PC-9 (cell line): ENCODE results near the gene REG4. TPM values are rescaled to one million over a fixed set of nuclear protein-coding genes. Genes with fewer than 3 reads are reported as not detected.

Experiments used
- BruUV-seq: library from RNA; stranded (reverse); fragments of 400-500 nt; replicated peaks from 2 replicates; lab custom pipeline; 2021; lab: Mats Ljungman, UMichigan
- CTCF ChIA-PET: fragments of 300-600 bp; sonication (Branson Sonifier 250); formaldehyde crosslinking; loops from one replicate; lab custom pipeline; 2022; ENCODE audit warnings: antibody characterized with exemption; lab: Charles Lee
- POLR2A ChIA-PET: fragments of 300-600 bp; sonication (Branson Sonifier 250); formaldehyde crosslinking; loops from one replicate; lab custom pipeline; 2022; ENCODE audit warnings: antibody characterized with exemption; ENCODE audit not compliant: unreplicated experiment; lab: Charles Lee
- DNase-seq, 2 experiments: peaks; one replicate each; pipeline versions ENCODE4 v3.0.0 to v3.0.0-alpha.2; 2015 to 2022; ENCODE audit warnings: mixed read lengths in 1 of 2
- H2AFZ ChIP-seq: fragments of 200-600 bp; sonication (generic); 2 replicates; pipeline ENCODE4 v1.8.1; 2017; ENCODE audit warnings: antibody characterized with exemption
- H3F3A ChIP-seq: fragments of 200-600 bp; sonication (generic); 2 replicates; pipeline ENCODE4 v1.8.1; 2017; ENCODE audit warnings: antibody characterized with exemption, mild to moderate bottlenecking, low read depth; ENCODE audit not compliant: insufficient read depth
- H3K27ac ChIP-seq: fragments of 200-600 bp; sonication (generic); 2 replicates; pipeline ENCODE4 v1.6.1; 2016; ENCODE audit warnings: mixed run types
- H3K27me3 ChIP-seq: fragments of 200-600 bp; sonication (generic); 2 replicates; pipeline ENCODE4 v1.6.1; 2016; ENCODE audit warnings: low read depth, mixed run types; ENCODE audit not compliant: insufficient read depth
- H3K36me3 ChIP-seq: fragments of 200-600 bp; sonication (generic); 2 replicates; pipeline ENCODE4 v1.6.1; 2016; ENCODE audit warnings: low read depth, mixed run types
- H3K4me1 ChIP-seq: fragments of 200-600 bp; sonication (generic); replicated peaks from 2 replicates; pipeline ENCODE4 v1.6.1; 2016; ENCODE audit warnings: mixed run types; ENCODE audit not compliant: insufficient read depth
- H3K4me2 ChIP-seq: fragments of 200-600 bp; sonication (generic); 2 replicates; pipeline ENCODE4 v1.6.1; 2017; ENCODE audit warnings: mixed run types
- H3K4me3 ChIP-seq: fragments of 200-600 bp; sonication (generic); 2 replicates; pipeline ENCODE4 v1.6.1; 2016; ENCODE audit warnings: mixed run types
- H3K79me2 ChIP-seq: fragments of 200-600 bp; sonication (generic); 2 replicates; pipeline ENCODE4 v1.6.1; 2017; ENCODE audit warnings: low read depth, mixed run types
- H3K9me2 ChIP-seq: fragments of 200-600 bp; sonication (generic); 2 replicates; pipeline ENCODE4 v1.8.1; 2017; ENCODE audit warnings: mild to moderate bottlenecking; ENCODE audit not compliant: insufficient read depth
- H3K9me3 ChIP-seq: fragments of 200-600 bp; sonication (generic); 2 replicates; pipeline ENCODE4 v1.8.1; 2016; ENCODE audit warnings: low read depth; ENCODE audit not compliant: insufficient read depth
- H4K20me1 ChIP-seq: fragments of 200-600 bp; sonication (generic); 2 replicates; pipeline ENCODE4 v1.8.1; 2017; ENCODE audit not compliant: insufficient read depth
- CTCF ChIP-seq: fragments of 200-600 bp; sonication (generic); conservative IDR thresholded peaks from 2 replicates; pipeline ENCODE4 v1.6.1; 2017; ENCODE audit warnings: mixed run types, antibody characterized with exemption, mild to moderate bottlenecking, moderate library complexity
- EZH2 ChIP-seq: fragments of 200-600 bp; sonication (generic); IDR thresholded peaks from 2 replicates; pipeline ENCODE4 v1.8.0; 2017; ENCODE audit warnings: antibody characterized with exemption, low read depth
- intact Hi-C: fragments of 100-400 bp; cut with micrococcal nuclease; formaldehyde crosslinking; loops from one replicate; pipeline ENCODE4 v1.10.0; 2022; ENCODE audit not compliant: unreplicated experiment
- total RNA-seq: library from RNA; stranded (reverse); gene quantifications from 2 replicates; pipeline ENCODE4 v1.2.3, GENCODE V29; 2021

REG4 gene
- total RNA-seq, 1 experiment from 2014 or later, result not detected

- no peaks in the 10 kb centered on the region for H3F3A ChIP-seq
- H3K79me2 ChIP-seq, result no peaks in the 10 kb centered on the region
- H3K27ac ChIP-seq, result no peak overlapping the region
- H3K36me3 ChIP-seq, result no peaks in the 10 kb centered on the region
- H3K4me2 ChIP-seq, result no peak overlapping the region
- no peaks in the 10 kb centered on the region for H4K20me1 ChIP-seq
- H3K27me3 ChIP-seq, result no peaks in the 10 kb centered on the region
- BruUV-seq, result no TSS peak
- H2AFZ ChIP-seq, result no peak overlapping the region
- ChIA-PET CTCF (no interaction called here), POLR2A (no interaction called here)
- no peak overlapping the region for H3K4me3 ChIP-seq
- TF ChIP-seq EZH2 (no peak), CTCF (no peak)
- no peaks in the 10 kb centered on the region for H3K4me1 ChIP-seq
- no peak for DNase-seq
- intact Hi-C loops, result no loop called here
- H3K9me2 ChIP-seq, result no peaks in the 10 kb centered on the region
- H3K9me3 ChIP-seq, result no peaks in the 10 kb centered on the region
Measured at GRCh38 chr1:119797606-119798005, 13.7 kb downstream of the REG4 start.

- ChIA-PET CTCF (no interaction called here), POLR2A (interaction anchor here (0.7 kb wide), 1 partner anchor 379 kb away, joined by 5 read pairs; no protein-coding TSS in a partner anchor)
- Histone ChIP-seq H2AFZ (no peak overlapping the region), H4K20me1 (no peaks in the 10 kb centered on the region), H3K79me2 (no peaks in the 10 kb centered on the region), H3K9me3 (no peaks in the 10 kb centered on the region), H3K36me3 (no peaks in the 10 kb centered on the region), H3K9me2 (no peaks in the 10 kb centered on the region), H3K27me3 (no peaks in the 10 kb centered on the region), H3F3A (no peaks in the 10 kb centered on the region), H3K27ac (no peak overlapping the region), H3K4me1 (no peaks in the 10 kb centered on the region), H3K4me3 (no peak overlapping the region), H3K4me2 (no peak overlapping the region)
- DNase-seq, result no peak
- BruUV-seq, result no TSS peak
- TF ChIP-seq EZH2 (no peak), CTCF (no peak)
- intact Hi-C loops, result no loop called here
Measured at GRCh38 chr1:119797162-119797561, 14.1 kb downstream of the REG4 start.

GRCh38 chr1:119795261-119796200, 15.7 kb downstream of the REG4 start:
- H3K4me2 ChIP-seq, result no peak overlapping the region
- TF ChIP-seq CTCF, result no peak
- no peak for TF ChIP-seq EZH2
- peaks cover 10% of the 10 kb centered on the region for H3K4me1 ChIP-seq
- no peak overlapping the region for H3K27ac ChIP-seq
- no peaks in the 10 kb centered on the region for H3K9me2 ChIP-seq
- no peaks in the 10 kb centered on the region for H3K79me2 ChIP-seq
- H3K36me3 ChIP-seq, result no peaks in the 10 kb centered on the region
- H4K20me1 ChIP-seq, result no peaks in the 10 kb centered on the region
- intact Hi-C loops, result no loop called here
- no peaks in the 10 kb centered on the region for H3K27me3 ChIP-seq
- no peak overlapping the region for H3K4me3 ChIP-seq
- ChIA-PET POLR2A (no interaction called here), CTCF (interaction anchor here (0.6 kb wide), 1 partner anchor 56 kb away, joined by 4 read pairs; no protein-coding TSS in a partner anchor)
- H3K9me3 ChIP-seq, result no peaks in the 10 kb centered on the region; the same call in 1 of the 2 replicates
- no peak overlapping the region for H2AFZ ChIP-seq
- no peaks in the 10 kb centered on the region for H3F3A ChIP-seq
- no TSS peak for BruUV-seq
- DNase-seq, result no peak
